HG03469 (cell line): ENCODE data around the gene REC114.

Experiments
- ATAC-seq: cut with Tn5 transposase; IDR thresholded peaks from one replicate; pipeline ENCODE4 v1.9.1; 2021; ENCODE audit warnings: mild to moderate bottlenecking, moderate library complexity, moderate number of reproducible peaks; ENCODE audit not compliant: unreplicated experiment

Gene REC114

DNA sequence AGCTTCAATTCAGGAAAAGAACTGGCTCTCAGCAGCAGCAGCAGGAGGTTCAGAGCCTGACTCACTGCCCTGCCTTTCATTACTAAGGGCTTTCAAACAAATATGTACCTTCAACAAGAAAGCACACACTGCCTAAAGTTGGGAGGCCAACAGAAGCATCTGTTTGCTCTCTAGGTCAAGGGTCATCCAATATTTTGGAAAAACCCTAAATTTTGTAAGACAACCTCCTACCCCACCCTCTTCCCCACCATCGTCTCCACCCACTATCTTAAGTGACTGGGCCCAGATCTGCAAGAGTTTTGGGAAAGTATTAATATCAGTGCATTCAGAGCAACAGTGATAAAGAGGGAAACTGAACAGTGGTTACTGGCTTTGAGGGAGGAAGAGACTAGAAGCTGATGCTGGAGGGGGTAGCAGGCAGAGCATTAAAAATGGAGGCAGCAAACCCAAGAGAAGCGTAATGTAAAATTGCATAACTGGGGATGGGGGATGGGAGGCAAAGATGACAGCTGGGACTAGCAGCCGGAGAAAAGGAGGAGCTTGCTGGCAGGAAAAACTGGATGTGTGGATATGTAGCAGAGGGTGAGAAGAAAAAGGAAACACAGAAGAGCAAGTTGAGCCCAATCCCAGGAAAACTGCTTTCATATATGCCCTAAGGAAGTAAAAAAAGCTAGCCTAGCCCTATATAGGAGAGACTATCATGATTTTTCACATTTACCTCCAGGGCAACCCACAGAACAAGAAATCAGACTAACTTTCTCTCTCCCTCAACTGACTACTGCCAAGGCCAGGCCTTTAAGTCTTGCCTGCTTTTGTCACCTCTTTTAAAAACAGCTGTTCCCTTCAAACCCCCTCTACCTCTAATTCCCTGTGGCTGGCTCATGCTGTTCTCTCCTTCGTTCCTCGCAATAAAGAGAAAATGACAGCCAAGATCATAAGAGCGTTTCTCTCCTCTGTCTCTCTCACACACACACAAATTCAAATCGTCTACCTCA, 158.8 kb downstream of the REC114 start:
- ATAC-seq = no peak

DNA sequence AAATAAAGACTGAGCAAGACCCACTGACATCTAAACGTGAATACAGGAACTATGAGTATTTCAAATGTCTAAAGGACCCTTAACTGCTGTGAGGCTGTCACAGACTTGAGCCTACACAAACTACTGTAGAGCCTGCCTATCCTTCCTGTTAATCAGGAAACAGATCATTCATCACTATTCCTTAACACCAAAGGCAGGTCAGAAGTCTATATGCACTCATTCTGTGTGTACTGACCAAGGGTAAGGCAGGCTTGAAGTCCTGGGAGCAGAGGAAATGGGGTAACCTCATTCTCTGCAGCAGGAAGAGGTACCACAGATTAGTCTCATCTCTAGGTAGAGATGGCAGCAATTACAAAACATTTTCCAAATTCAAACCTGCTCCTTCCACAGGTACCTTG, 159.5 kb downstream of the REC114 start:
- ATAC-seq = no peak

DNA sequence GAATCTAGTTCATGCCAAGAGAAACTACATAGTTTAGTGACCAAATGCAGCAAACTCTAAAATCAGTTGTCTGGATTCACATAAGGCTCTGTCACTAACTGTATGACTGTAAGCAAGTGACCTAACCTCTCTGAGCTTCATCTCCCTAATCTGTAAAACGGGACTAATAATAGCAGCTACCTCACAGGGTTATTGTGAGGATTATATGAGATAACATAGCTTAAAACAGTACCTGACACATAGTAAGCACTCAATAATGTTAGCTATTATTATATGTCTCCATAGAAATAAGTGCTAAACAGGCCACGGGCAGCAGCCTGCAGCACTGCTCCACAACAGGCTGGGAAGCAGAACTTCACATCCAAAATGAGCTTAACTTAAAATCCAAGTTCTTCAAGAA, 160.0 kb downstream of the REC114 start:
- ATAC-seq = no peak

DNA sequence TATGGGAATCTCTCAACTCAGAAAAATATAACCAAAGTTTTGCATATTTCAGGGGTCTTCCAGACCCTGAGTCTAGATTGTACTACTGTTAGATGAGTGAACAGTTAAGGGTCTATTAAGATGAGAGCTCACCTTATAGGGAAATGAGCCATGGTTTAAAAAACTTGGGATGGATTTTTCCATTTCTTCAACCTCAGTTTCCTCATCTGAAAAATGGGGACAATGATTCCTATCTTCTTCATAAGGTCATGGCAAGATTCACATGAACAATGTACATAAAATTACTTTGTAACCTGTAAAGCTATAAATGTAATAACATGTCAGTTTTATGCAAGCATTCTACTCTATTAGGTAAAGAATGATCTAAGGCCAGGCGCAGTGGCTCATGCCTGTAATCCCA, 161.5 kb downstream of the REC114 start:
- ATAC-seq = no peak

DNA sequence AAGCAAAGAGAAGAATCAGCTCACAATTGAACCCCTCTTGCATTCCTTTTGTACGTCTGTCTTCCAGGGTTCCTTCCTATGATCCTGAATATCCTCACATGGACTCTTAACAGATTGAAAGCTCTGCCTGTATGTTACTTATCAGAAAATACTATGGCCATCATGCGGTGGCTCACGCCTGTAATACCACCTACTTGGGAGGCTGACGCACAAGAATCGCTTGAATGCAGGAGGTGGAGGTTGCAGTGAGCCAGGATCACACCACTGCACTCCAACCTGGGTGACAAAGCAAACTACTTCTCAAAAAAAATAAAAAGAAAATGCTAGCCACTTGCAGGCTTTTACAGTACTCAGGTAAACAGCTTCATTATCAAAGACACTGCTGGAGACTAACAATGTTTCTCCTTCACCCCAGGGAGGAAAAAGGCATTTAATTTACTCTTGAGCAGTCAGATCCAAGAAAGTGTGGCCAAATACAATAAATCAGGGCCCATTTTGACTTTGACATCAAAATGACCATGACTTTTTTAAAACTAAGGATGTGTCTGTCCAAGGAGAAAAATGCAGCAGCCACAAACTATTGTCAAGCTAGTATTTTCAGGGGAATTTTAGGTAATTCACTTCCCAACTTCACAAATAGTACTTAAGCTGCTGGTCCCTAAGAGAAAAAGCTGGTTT, 162.9 kb downstream of the REC114 start:
- no peak for ATAC-seq

DNA sequence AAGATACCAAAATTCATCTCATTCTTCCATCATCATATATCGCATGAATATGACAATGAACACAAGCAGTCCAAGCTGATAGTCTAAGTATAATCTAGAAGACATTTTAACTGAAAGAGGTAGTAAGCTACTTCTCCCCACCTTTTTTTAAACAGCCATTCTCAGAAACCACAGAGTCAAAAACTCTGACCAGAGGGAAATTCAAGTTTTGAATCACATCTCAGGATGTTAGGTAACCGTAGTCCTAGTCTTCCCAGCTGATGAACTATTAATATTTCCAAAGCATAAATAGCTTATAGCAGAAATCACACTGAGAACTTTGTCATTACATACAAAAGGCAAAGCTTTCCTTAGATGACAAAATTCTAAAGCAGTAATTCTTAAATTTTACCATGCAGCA, 164.4 kb downstream of the REC114 start:
- no peak for ATAC-seq

DNA sequence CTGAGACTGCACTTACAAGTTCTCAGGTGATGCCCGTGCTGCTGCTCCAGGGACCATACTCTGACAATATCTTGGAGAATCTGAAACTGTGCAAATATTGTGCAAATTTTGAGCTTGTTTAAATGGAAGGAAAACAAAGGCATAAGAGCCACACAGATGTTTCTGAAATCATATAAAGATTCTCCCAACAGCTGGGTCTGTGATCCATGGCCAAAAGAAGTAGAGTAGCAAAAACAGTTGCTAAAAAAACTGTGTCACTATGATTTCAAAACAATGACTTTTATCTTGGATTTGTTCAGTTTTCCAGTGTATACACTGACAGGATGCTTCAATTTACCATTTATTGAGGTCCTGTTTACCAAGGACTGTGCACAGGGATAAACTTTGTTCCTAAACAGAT, 164.9 kb downstream of the REC114 start:
- ATAC-seq = no peak

DNA sequence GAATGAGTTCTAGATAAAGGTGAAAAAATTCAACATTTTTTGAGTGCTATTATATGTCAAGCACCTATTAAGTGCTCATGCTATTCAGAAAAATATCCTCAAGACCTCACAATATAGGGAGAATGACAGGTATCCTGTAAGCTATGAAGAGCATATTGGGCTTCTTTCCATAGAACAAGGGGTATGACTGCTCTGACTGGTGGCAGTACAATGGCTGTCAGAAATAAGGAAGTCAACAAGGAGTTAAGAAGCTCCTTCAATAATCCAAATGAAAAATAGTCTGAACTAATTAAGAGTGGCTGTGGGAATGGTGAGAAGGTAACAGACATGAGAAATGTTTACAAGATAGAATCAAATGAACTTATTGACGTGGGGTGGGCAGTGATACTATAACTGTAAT, 165.5 kb downstream of the REC114 start:
- no peak for ATAC-seq

DNA sequence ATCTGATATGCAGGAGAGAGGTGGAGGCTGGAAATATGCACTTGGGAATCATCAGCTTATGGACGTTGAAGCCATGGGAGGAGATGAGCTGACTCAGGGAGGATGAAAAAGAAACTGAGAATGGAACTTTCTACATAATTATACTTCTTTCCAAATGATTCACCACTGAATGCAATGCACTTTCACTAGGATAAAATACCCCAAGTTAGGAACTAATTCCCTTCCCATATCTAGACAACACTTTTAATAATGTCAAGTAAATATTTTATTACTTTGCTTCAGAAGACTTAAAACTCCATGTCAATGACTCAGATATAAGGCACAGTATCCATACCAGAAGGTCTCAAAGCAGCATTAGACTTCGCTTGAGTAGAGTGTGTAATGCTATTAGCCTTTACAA, 166.0 kb downstream of the REC114 start:
- ATAC-seq = no peak
